HepG2 (cell line): ENCODE measurements around the gene SFPQ. TPM values are rescaled to one million over a fixed set of nuclear protein-coding genes. Genes with fewer than 3 reads are reported as not detected.

Experiments
- EP300 ChIP-seq, 3 experiments: sonication (generic) in 1 of 3; formaldehyde crosslinking in 1 of 3; IDR thresholded peaks; 2 replicates each; pipeline versions ENCODE4 v1.5.1 to v1.6.1; 2011 to 2020; ENCODE audit warnings: low read depth in 2 of 3, low read length in 2 of 3, borderline replicate concordance in 1 of 3, improper control_type of control experiment in 1 of 3, mild to moderate bottlenecking in 1 of 3, missing genetic modification reagents in 1 of 3, moderate library complexity in 1 of 3
- GFI1 ChIP-seq: sonication (generic); formaldehyde crosslinking; IDR thresholded peaks from 2 replicates; pipeline ENCODE4 v1.5.0; 2020; ENCODE audit warnings: missing genetic modification reagents, mild to moderate bottlenecking, borderline replicate concordance
- LCORL ChIP-seq, 2 experiments: fragments of 450-650 bp in 1 of 2; sonication (generic) in 1 of 2; formaldehyde crosslinking in 1 of 2; IDR thresholded peaks; 2 replicates each; pipeline versions ENCODE4 v1.5.0 to v1.6.1; 2017 to 2020; ENCODE audit warnings: antibody characterized with exemption in 1 of 2, missing genetic modification reagents in 1 of 2
- NPAS2 ChIP-seq: sonication (generic); formaldehyde crosslinking; IDR thresholded peaks from 2 replicates; pipeline ENCODE4 v1.8.0; 2022; ENCODE audit warnings: mild to moderate bottlenecking, missing genetic modification reagents, borderline replicate concordance
- PREB ChIP-seq: sonication (generic); formaldehyde crosslinking; IDR thresholded peaks from 2 replicates; pipeline ENCODE4 v1.4.0; 2020; ENCODE audit warnings: missing genetic modification reagents
- SMARCE1 ChIP-seq: fragments of 450-650 bp; IDR thresholded peaks from 2 replicates; pipeline ENCODE4 v1.6.1; 2017; ENCODE audit warnings: borderline replicate concordance
- SRSF1 ChIP-seq: fragments of 200-400 bp; formaldehyde crosslinking; optimal IDR thresholded peaks from 2 replicates; pipeline ENCODE3; 2017; ENCODE audit warnings: mild to moderate bottlenecking, low read depth, low read length, moderate library complexity
- SYNCRIP ChIP-seq: fragments of 200-400 bp; formaldehyde crosslinking; IDR thresholded peaks from 2 replicates; pipeline ENCODE4 v1.6.1; 2018; ENCODE audit warnings: mild to moderate bottlenecking, low read depth, low read length; ENCODE audit not compliant: insufficient read depth
- ZFP37 ChIP-seq: sonication (generic); formaldehyde crosslinking; IDR thresholded peaks from 2 replicates; pipeline ENCODE4 v1.4.0; 2020; ENCODE audit warnings: missing genetic modification reagents, borderline replicate concordance
- ZNF101 ChIP-seq: sonication (generic); formaldehyde crosslinking; IDR thresholded peaks from 2 replicates; pipeline ENCODE4 v1.4.0; 2020; ENCODE audit warnings: mild to moderate bottlenecking, low read depth, missing genetic modification reagents, borderline replicate concordance
- ZNF235 ChIP-seq: sonication (generic); formaldehyde crosslinking; IDR thresholded peaks from 2 replicates; pipeline ENCODE4 v1.8.1; 2023; ENCODE audit warnings: mild to moderate bottlenecking, missing genetic modification reagents, borderline replicate concordance
- ZNF331 ChIP-seq: sonication (generic); formaldehyde crosslinking; IDR thresholded peaks from 2 replicates; pipeline ENCODE4 v1.4.0; 2020; ENCODE audit warnings: missing genetic modification reagents
- ZNF367 ChIP-seq: sonication (generic); formaldehyde crosslinking; IDR thresholded peaks from 2 replicates; pipeline ENCODE4 v1.4.0; 2020; ENCODE audit warnings: missing genetic modification reagents, borderline replicate concordance
- ZNF580 ChIP-seq: IDR thresholded peaks from 2 replicates; pipeline ENCODE4 v1.6.1; 2016; ENCODE audit warnings: low read depth, borderline replicate concordance
- ZNF747 ChIP-seq: sonication (generic); formaldehyde crosslinking; IDR thresholded peaks from 2 replicates; pipeline ENCODE4 v1.8.1; 2023; ENCODE audit warnings: missing genetic modification reagents, mild to moderate bottlenecking, borderline replicate concordance
- polyA plus RNA-seq, 8 experiments: library from polyadenylated mRNA; depleted of rRNA in 3 of 8; stranded (reverse) in 7 of 8; unstranded in 1 of 8; fragments of >200 nt; fragmentation: Illumina TruSeq in 4 of 8; extraction: Trizol in 4 of 8; gene quantifications; 2 replicates each; pipeline versions ENCODE4 v1.2.1 to v1.2.3, GENCODE V29; 2011 to 2016; ENCODE audit warnings: low read depth in 4 of 8, missing spikeins in 1 of 8, mixed read lengths in 1 of 8; ENCODE audit not compliant: insufficient read depth in 1 of 8
- total RNA-seq, 5 experiments: library from RNA; depleted of rRNA; stranded (reverse); fragments of >200 nt; fragmentation: Illumina TruSeq; extraction: Trizol; gene quantifications; 2 replicates each; pipeline ENCODE4 v1.2.3, GENCODE V29; 2016; ENCODE audit warnings: low read depth in 1 of 5
- TF ChIP-seq, protein P1 (sequence below): sonication (generic); formaldehyde crosslinking; IDR thresholded peaks from 2 replicates; pipeline ENCODE4 v1.8.0; 2022; ENCODE audit warnings: mild to moderate bottlenecking, missing genetic modification reagents, moderate library complexity
- TF ChIP-seq, protein P2 (sequence below): sonication (generic); formaldehyde crosslinking; IDR thresholded peaks from 2 replicates; pipeline ENCODE4 v1.4.0; 2020; ENCODE audit warnings: mild to moderate bottlenecking, missing genetic modification reagents
- TF ChIP-seq, protein P3 (sequence below): sonication (generic); formaldehyde crosslinking; IDR thresholded peaks from 2 replicates; pipeline ENCODE4 v1.4.0; 2020; ENCODE audit warnings: missing genetic modification reagents
- TF ChIP-seq, protein P4 (sequence below): sonication (generic); formaldehyde crosslinking; IDR thresholded peaks from 2 replicates; pipeline ENCODE4 v1.5.0; 2020; ENCODE audit warnings: mild to moderate bottlenecking, missing genetic modification reagents

The SFPQ gene
- total and polyA plus RNA-seq, 2 of the 13 experiments (the other 11 are each of a cell fraction or from before 2014, with no cell fraction given), result 101 to 292 TPM

- TF ChIP-seq EP300 (IDR thresholded peaks at IDR 0.05; ENCODE audit: low read depth in 2 of 2, low read length in 2 of 2) (no peak), EP300 (CRISPR knock-in tag; IDR thresholded peaks at IDR 0.05; ENCODE audit: borderline replicate concordance) (peak; percentile 44; the same call in 1 of the 2 replicates), ZNF235 (CRISPR knock-in tag) (no peak), SRSF1 (no peak), ZNF747 (CRISPR knock-in tag) (no peak), ZFP37 (CRISPR knock-in tag) (no peak), GFI1 (CRISPR knock-in tag) (no peak), ZNF101 (no peak), NPAS2 (CRISPR knock-in tag) (no peak), SMARCE1 (no peak), ZNF367 (CRISPR knock-in tag) (no peak), ZNF331 (CRISPR knock-in tag) (peak; percentile 64; the same call in 1 of the 2 replicates), LCORL (IDR thresholded peaks at IDR 0.05) (no peak), LCORL (CRISPR knock-in tag; IDR thresholded peaks at IDR 0.05) (no peak; the same call in 1 of the 2 replicates), SYNCRIP (no peak), PREB (no peak), ZNF580 (peak; percentile 90)
- TF ChIP-seq, protein P1, sequence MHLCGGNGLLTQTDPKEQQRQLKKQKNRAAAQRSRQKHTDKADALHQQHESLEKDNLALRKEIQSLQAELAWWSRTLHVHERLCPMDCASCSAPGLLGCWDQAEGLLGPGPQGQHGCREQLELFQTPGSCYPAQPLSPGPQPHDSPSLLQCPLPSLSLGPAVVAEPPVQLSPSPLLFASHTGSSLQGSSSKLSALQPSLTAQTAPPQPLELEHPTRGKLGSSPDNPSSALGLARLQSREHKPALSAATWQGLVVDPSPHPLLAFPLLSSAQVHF (CRISPR knock-in tag), result no peak
- TF ChIP-seq, protein P2, sequence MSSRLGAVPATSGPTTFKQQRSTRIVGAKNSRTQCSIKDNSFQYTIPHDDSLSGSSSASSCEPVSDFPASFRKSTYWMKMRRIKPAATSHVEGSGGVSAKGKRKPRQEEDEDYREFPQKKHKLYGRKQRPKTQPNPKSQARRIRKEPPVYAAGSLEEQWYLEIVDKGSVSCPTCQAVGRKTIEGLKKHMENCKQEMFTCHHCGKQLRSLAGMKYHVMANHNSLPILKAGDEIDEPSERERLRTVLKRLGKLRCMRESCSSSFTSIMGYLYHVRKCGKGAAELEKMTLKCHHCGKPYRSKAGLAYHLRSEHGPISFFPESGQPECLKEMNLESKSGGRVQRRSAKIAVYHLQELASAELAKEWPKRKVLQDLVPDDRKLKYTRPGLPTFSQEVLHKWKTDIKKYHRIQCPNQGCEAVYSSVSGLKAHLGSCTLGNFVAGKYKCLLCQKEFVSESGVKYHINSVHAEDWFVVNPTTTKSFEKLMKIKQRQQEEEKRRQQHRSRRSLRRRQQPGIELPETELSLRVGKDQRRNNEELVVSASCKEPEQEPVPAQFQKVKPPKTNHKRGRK (CRISPR knock-in tag), result no peak
- TF ChIP-seq, protein P3, sequence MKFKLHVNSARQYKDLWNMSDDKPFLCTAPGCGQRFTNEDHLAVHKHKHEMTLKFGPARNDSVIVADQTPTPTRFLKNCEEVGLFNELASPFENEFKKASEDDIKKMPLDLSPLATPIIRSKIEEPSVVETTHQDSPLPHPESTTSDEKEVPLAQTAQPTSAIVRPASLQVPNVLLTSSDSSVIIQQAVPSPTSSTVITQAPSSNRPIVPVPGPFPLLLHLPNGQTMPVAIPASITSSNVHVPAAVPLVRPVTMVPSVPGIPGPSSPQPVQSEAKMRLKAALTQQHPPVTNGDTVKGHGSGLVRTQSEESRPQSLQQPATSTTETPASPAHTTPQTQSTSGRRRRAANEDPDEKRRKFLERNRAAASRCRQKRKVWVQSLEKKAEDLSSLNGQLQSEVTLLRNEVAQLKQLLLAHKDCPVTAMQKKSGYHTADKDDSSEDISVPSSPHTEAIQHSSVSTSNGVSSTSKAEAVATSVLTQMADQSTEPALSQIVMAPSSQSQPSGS, result peak; percentile 80
- TF ChIP-seq, protein P4, sequence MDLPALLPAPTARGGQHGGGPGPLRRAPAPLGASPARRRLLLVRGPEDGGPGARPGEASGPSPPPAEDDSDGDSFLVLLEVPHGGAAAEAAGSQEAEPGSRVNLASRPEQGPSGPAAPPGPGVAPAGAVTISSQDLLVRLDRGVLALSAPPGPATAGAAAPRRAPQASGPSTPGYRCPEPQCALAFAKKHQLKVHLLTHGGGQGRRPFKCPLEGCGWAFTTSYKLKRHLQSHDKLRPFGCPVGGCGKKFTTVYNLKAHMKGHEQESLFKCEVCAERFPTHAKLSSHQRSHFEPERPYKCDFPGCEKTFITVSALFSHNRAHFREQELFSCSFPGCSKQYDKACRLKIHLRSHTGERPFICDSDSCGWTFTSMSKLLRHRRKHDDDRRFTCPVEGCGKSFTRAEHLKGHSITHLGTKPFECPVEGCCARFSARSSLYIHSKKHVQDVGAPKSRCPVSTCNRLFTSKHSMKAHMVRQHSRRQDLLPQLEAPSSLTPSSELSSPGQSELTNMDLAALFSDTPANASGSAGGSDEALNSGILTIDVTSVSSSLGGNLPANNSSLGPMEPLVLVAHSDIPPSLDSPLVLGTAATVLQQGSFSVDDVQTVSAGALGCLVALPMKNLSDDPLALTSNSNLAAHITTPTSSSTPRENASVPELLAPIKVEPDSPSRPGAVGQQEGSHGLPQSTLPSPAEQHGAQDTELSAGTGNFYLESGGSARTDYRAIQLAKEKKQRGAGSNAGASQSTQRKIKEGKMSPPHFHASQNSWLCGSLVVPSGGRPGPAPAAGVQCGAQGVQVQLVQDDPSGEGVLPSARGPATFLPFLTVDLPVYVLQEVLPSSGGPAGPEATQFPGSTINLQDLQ (CRISPR knock-in tag), result 0 out of 2 replicates have a peak, but pooled peaks have one; percentile 77
These were observed at the start of gene SFPQ (continued) for GRCh38 chr1:35192853-35193664.
